GM12872 (cell line): ENCODE data around the gene AXIN1.

ENCODE experiments used
- TF ChIP-seq, protein P1 (sequence below): IDR thresholded peaks from 3 replicates; pipeline ENCODE4 v1.5.1; 2011; ENCODE audit warnings: low read depth, mild to moderate bottlenecking, low read length, moderate library complexity; ENCODE audit not compliant: insufficient read depth

AXIN1 gene

GRCh38 chr16:337975-338575 lies 14.4 kb downstream of the AXIN1 start:
- TF ChIP-seq, protein P1, sequence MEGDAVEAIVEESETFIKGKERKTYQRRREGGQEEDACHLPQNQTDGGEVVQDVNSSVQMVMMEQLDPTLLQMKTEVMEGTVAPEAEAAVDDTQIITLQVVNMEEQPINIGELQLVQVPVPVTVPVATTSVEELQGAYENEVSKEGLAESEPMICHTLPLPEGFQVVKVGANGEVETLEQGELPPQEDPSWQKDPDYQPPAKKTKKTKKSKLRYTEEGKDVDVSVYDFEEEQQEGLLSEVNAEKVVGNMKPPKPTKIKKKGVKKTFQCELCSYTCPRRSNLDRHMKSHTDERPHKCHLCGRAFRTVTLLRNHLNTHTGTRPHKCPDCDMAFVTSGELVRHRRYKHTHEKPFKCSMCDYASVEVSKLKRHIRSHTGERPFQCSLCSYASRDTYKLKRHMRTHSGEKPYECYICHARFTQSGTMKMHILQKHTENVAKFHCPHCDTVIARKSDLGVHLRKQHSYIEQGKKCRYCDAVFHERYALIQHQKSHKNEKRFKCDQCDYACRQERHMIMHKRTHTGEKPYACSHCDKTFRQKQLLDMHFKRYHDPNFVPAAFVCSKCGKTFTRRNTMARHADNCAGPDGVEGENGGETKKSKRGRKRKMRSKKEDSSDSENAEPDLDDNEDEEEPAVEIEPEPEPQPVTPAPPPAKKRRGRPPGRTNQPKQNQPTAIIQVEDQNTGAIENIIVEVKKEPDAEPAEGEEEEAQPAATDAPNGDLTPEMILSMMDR: no peak

GRCh38 chr16:337437-337836 lies 15.1 kb downstream of the AXIN1 start:
- TF ChIP-seq, protein P1: no peak

GRCh38 chr16:336269-336668 lies 16.3 kb downstream of the AXIN1 start:
- TF ChIP-seq, protein P1: no peak

- TF ChIP-seq, protein P1: no peak
These were observed 19.0 kb downstream of the AXIN1 start for GRCh38 chr16:333406-334094.

GRCh38 chr16:330741-331140 lies 21.8 kb downstream of the AXIN1 start:
- TF ChIP-seq, protein P1: no peak

DNA sequence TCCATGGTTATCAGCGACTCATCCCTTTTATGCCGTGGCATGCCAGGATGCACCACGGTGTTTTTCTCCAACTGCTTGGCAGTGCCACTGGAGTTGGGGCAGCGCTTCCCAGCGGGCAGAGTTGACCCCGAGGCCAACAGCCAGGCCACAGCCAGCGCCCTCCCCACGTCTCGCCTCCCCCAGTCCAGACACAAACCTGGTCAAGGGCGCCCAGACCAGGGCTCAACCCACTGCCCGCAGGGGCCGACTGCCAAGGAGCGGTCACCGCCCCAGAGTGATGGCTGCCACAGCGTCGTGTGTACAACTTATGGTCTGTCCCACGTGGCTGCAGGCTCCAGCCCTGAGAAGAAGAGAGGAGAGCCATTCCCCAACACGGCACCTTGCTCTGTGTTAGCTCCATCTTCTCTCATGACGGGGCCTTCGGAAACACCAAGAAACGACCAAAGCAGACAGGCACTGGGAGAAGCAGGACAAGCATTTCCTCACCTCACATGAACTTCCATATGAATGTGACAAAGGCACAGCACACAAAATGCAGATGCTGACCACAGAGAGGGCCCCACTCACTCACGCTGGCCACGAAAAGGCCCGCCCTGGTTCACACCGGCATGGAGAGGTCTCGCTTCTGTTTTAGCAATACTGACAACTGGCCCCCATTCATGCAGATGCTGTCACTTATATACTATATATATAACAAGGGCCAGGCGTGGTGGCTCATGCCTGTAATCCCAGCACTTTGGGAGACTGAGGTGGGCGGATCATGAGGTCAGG lies 27.0 kb downstream of the AXIN1 start:
- TF ChIP-seq, protein P1: no peak
